Measurements from ENCODE around the gene UROC1. TPM values are rescaled to one million over a fixed set of nuclear protein-coding genes. Genes with fewer than 3 reads are reported as not detected.

UROC1 gene
- polyA plus RNA-seq, 10 donors: 0.07 TPM; not detected in 9

- no peak for DNase-seq
Observed at GRCh38 chr3:126464093-126464492, 53.5 kb downstream of the UROC1 start.

GRCh38 chr3:126463521-126463920, 54.1 kb downstream of the UROC1 start:
- no peak for DNase-seq

GRCh38 chr3:126461450-126462070, 56.0 kb downstream of the UROC1 start:
- no peak for DNase-seq

GRCh38 chr3:126460381-126460780, 57.2 kb downstream of the UROC1 start:
- no peak for DNase-seq

- no peak for DNase-seq
Observed at GRCh38 chr3:126459763-126460127, 57.8 kb downstream of the UROC1 start.

GRCh38 chr3:126459111-126459762, 58.3 kb downstream of the UROC1 start:
- no peak for DNase-seq

- no peak for DNase-seq
Observed at GRCh38 chr3:126456766-126457388, 60.7 kb downstream of the UROC1 start.

GRCh38 chr3:126456211-126456610, 61.4 kb downstream of the UROC1 start:
- no peak for DNase-seq

- DNase-seq: no peak
Observed at GRCh38 chr3:126454437-126455198, 63.0 kb downstream of the UROC1 start.

- DNase-seq: no peak
Observed at GRCh38 chr3:126454025-126454424, 63.5 kb downstream of the UROC1 start.

- no peak for DNase-seq
Observed at GRCh38 chr3:126452213-126452612, 65.4 kb downstream of the UROC1 start.

GRCh38 chr3:126451511-126451910, 66.1 kb downstream of the UROC1 start:
- DNase-seq: no peak

GRCh38 chr3:126450744-126451143, 66.8 kb downstream of the UROC1 start:
- no peak for DNase-seq

GRCh38 chr3:126450219-126450618, 67.4 kb downstream of the UROC1 start:
- no peak for DNase-seq

- no peak for DNase-seq
Observed at GRCh38 chr3:126449621-126450051, 67.9 kb downstream of the UROC1 start.

GRCh38 chr3:126448893-126449180, 68.7 kb downstream of the UROC1 start:
- DNase-seq: no peak

- DNase-seq: peak in 1 of 3 donors; percentile 14
Observed at GRCh38 chr3:126448136-126448892, 69.3 kb downstream of the UROC1 start.

GRCh38 chr3:126447456-126448106, 70.0 kb downstream of the UROC1 start:
- DNase-seq: no peak

GRCh38 chr3:126446791-126447190, 70.8 kb downstream of the UROC1 start:
- DNase-seq: no peak

GRCh38 chr3:126446301-126446700, 71.3 kb downstream of the UROC1 start:
- no peak for DNase-seq

GRCh38 chr3:126445506-126445905, 72.1 kb downstream of the UROC1 start:
- peak in 2 of 3 donors; percentile 16 to 44 for DNase-seq
